ENCODE results near the gene G6PC1.

Gene G6PC1

GRCh38 chr17:42929497-42929844 lies 28.9 kb downstream of the G6PC1 start:
- DNase-seq (ENCODE audit: low read depth in 1 of 2, low spot score in 1 of 2), result no peak

DNA sequence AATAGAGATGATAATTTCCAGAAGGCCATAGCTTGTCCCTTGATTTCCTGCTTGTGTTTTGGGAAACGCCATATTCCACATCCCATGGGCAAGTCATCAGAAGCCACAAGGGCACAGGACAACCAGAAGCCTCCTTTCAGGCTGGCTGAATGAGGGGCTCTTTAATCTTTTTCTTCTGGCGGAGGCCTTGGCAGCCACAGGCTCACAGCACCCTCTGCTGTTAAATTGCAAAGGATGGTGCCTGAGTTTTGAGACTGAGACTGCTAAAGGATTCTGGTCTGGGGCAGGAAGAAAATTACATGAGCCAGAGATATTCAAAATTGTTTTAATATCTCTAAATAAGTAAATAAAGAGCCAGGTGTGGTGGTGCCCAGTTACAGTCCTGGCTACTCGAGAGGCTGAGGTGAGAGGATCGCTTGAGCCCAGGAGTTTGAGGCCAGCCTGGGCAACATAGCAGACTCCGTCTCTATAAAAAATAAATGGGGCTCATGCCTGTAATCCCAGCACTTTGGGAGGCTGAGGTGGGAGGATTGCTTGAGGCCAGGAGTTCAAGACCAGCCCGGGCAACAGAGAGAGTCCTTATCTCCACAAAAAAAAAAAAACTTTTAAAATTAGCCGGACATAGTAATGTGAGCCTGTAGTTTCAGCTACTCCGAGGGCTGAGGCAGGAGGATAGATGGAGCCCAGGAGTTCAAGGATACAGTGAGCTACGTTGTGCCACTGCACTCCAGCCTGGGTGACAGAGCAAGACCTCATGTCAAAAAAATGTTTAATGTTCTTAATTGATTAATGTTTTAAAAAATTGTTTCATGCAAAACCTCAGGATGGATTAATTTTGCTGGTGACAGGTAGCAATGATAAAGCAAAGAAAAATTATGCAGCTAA lies 37.4 kb downstream of the G6PC1 start:
- DNase-seq (ENCODE audit: low read depth in 1 of 2, low spot score in 1 of 2), result no peak

GRCh38 chr17:42944211-42944610 lies 43.6 kb downstream of the G6PC1 start:
- DNase-seq (ENCODE audit: low read depth in 1 of 2, low spot score in 1 of 2), result no peak

DNA sequence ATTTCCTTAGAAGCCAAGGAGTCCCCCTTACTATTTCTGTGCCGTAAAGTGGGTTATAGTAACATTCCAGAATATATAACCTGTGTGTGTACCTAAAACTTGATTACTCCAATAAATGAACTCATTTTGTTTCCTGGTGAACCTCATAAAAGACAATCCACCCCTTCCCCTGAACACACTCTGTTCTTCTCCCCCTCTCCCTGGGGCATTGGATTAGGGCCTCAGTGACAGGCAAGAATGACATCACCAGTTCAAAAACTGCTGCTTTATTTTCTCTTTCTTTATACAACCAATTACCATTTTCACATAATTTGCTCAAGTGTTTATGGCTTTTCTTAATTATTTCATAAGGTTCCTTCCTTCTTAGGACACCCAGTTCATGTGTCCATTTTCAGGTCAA lies 46.2 kb downstream of the G6PC1 start:
- DNase-seq (ENCODE audit: low read depth in 1 of 2, low spot score in 1 of 2), result no peak

- DNase-seq (ENCODE audit: low read depth in 1 of 2, low spot score in 1 of 2), result no peak
These were observed 49.6 kb downstream of the G6PC1 start for GRCh38 chr17:42950044-42950783.

All from stimulated activated CD4-positive, alpha-beta T cell treated with anti-CD3 and anti-CD28 coated beads, Interleukin-15, amount 100 ng/mL, for 1 hour (primary cell).